Gastrocnemius medialis (tissue), 4 donors: ENCODE measurements around the gene CHD8.

Experiments
- POLR2A ChIP-seq, 2 donors: fragments of 450-650 bp; IDR thresholded peaks; one replicate each; pipeline ENCODE4 v1.6.1; 2017; ENCODE audit warnings: antibody characterized with exemption in 2 of 2, mild to moderate bottlenecking in 2 of 2, moderate library complexity in 2 of 2
- TF ChIP-seq, protein P1 (sequence below), 5 experiments: fragments of 450-650 bp in 3 of 5; fragments of 200-600 bp in 2 of 5; sonication (generic) in 2 of 5; IDR thresholded peaks in 4 of 5; conservative IDR thresholded peaks in 1 of 5; 1 replicate in 4 of 5; 2 replicates in 1 of 5; pipeline ENCODE4 v1.5.1; 2016 to 2019; ENCODE audit warnings: antibody characterized with exemption in 5 of 5, mild to moderate bottlenecking in 3 of 5, moderate library complexity in 3 of 5

DNA sequence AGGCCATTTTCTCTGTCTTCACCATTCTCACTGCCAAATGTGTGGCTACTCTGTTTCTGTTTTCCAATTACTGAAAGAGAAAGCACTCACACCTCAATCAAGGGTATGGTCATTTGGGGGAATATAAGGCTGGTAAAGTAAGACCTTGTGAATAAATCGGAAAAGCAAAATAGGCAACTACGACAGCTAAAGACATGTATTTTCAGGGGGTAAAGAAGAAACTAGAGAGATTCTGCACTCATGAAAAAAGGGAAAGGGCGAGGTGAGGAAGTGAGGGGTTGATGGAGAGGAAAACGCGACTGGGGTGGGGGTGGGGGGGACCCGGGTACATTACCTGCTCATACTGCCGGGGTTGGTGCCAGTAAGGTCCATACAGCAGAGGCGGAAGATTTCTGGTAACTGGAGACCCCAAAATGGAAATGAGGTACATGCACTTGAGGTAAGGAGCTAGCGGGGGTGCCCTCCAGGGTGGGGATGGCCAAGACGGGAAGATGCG lies 19.3 kb downstream of the CHD8 start:
- TF ChIP-seq, protein P1, sequence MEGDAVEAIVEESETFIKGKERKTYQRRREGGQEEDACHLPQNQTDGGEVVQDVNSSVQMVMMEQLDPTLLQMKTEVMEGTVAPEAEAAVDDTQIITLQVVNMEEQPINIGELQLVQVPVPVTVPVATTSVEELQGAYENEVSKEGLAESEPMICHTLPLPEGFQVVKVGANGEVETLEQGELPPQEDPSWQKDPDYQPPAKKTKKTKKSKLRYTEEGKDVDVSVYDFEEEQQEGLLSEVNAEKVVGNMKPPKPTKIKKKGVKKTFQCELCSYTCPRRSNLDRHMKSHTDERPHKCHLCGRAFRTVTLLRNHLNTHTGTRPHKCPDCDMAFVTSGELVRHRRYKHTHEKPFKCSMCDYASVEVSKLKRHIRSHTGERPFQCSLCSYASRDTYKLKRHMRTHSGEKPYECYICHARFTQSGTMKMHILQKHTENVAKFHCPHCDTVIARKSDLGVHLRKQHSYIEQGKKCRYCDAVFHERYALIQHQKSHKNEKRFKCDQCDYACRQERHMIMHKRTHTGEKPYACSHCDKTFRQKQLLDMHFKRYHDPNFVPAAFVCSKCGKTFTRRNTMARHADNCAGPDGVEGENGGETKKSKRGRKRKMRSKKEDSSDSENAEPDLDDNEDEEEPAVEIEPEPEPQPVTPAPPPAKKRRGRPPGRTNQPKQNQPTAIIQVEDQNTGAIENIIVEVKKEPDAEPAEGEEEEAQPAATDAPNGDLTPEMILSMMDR (IDR thresholded peaks at IDR 0.05 in 4 of 5, conservative IDR thresholded peaks at IDR 0.05 in 1 of 5), result no peak
- no peak for TF ChIP-seq POLR2A (IDR thresholded peaks at IDR 0.05)
